DMS153 treated with DMSO at 0.1 percent for 48 hours (cell line): ENCODE measurements around the gene QPCT.
"Not testable (repeated sequence)": the region's sequence is repeated elsewhere in the genome, so short reads cannot be mapped to it uniquely, and the experiment has no call there.

Experiments
- DNase-seq: peaks from one replicate; lab custom pipeline; 2025; ENCODE audit not compliant: unreplicated experiment; lab: John Stamatoyannopoulos, UW

Gene QPCT

DNA sequence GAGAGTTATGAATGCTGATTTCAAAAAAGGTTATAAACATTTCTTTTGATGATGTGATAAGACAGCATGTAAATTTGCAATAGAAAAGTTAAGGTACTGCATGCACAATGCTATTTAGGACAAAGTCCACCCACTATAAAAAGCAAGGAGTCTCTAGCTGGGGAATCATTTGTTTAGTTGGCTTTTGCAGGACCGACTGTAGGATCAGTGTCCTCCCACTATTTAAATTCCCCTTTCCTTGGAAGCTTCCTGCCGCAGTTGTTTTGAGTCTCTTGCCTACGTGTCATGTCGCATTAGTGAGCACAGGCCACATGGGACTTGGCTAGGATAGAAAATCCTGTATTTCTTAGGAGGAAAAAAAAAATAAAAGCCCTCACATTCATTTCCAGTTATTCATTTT lies 13.1 kb downstream of the QPCT start:
- DNase-seq: no peak

DNA sequence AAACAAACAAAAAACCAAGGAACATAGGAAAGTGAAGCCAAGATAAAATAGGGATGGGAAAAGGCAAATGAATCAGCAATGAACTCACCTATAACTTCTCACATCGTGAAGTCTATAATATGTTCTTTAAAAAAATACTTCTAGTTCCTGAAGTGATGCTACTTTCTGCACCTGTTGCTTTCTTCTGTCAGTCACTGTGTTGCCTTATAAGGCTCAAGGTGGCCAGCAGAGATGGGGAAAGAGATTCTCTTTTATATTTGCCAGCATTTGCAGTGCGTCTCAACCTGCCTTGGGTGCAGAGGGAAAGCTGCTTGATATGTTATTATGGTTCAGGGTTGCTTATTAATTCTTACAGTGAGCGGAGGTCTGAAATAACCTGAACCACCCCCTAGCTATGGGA lies 14.0 kb downstream of the QPCT start:
- DNase-seq: no peak

DNA sequence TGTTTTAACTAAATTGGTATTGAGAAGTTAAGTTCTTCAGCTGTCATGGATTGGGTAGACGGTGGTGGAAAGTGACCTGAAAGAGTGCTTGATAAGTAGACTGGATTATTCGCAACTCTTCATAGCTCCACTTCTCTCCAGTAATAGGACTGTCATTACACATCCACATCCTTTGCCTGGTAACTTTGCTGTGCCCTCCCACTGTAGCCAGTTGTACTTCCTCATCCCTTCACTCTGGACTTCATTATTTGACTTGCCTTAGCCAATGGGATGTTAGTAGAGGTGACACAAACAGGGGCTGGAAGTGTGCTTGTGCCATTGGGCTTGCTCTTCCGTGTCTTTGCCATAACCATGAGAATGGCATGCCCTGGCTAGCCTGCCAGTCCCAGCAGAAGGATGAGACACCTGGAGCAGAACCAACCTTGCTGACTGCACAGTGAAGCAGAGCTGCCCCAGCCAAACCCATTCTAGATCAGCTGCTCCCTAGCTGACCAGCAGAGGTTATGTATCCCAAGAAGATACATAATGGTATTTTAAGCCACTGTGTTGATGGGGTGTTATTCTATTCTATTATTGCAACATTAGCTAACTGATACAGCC lies 16.9 kb downstream of the QPCT start:
- DNase-seq: no peak

DNA sequence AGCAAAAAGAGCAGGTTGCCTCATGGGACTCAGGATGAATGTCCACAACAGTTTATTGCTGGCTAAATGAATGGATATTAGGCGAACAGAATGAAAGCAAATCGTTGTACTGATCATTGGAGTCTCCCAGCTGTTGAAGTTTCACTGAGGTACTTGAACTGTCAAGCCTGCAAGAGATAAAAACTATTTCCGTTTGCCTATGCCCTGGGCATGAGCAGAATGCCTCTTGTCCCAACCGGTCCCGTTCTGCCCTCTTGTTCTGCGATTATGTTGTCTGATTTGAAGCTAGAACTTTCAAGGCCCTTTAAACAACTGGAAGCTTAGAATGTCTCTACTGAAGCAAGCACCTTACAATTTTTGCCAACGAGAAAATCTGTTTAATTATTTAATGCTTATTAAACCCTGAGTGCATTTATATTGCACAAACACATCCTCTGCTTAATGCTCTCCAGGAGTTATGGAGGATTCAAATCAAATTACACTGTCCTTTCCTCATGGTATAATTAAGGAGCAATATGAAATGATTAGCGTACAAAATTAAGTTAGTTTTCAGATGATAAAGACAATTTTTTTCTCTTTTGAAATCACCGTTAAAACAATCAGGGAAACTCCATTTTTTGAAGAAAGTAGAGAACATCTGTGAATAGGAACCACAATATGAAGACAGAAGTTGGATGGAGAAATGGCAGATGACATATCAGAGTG lies 17.7 kb downstream of the QPCT start:
- DNase-seq: no peak

DNA sequence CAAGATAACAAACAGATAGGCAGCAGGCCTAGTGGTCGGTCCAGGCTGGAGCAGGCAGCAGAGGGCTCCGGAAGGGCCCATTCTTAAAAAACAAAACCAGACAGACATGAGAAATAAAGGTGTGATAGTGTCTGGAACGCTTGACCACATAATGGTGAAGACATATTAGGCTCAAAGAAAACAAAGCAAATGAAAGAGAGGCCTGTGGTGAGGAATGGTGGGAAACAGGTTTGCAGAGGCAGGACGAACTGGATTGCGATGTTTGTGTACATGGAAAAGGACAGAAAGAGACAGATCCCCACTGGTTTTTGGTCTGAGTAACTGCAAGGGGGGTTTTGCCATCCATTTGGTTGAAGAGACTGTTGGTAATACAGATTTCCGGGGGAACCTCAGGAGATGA lies 19.9 kb downstream of the QPCT start:
- DNase-seq: no peak

DNA sequence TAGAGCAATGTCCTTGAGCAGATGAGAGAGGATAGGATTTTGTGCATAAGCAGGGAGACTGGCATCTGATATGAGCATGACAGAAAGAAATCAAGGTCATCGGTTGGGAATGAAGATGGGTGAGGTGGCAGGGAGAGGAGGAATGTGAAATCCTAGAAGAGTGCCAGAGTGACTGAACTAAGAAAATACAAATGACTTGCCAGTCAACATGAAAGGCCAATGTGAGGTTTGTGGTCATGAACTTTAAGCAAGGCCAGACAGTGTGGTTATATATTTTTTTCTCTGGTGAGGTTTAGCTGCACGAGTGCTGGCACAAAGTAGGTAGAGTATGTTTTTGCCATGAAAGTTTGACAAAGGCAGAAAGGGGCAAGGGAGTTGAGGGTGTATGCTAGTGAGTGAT lies 21.2 kb downstream of the QPCT start:
- no peak for DNase-seq

DNA sequence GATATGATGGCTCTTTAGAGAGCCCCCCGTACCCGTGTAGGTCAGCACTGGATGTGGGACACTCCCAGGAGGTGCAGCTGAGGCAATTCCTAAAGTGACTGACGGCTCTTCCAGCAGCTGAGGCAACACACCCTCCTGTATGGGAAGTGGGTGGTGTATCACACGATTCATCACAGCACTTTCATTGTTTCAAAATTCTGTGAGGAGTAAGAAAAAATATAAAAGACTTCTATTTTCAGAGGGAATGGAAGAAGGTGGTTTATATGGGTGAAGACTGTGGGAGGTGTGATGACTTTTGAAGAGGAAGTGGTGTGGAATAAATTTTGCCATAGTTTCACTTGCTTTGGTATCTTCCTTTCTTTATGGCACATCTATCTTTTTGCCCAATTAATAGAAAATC lies 22.3 kb downstream of the QPCT start:
- DNase-seq: no peak

DNA sequence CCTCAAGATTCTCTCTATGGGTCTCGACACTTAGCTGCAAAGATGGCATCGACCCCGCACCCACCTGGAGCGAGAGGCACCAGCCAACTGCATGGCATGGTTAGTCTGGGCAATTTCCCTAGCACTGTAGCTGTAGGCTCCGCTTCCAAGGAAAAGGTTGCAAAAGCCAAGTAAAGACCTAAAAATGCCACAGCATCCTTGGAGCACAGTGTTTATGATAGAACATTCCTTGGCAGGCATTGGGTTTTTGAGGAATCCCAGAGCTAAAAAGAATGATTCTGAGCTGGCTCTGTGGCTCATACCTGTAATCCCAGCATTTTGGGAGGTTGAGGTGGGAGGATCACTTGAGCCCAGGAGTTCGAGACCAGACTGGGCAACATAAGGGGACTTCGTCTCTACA lies 22.9 kb downstream of the QPCT start:
- DNase-seq: no peak

DNA sequence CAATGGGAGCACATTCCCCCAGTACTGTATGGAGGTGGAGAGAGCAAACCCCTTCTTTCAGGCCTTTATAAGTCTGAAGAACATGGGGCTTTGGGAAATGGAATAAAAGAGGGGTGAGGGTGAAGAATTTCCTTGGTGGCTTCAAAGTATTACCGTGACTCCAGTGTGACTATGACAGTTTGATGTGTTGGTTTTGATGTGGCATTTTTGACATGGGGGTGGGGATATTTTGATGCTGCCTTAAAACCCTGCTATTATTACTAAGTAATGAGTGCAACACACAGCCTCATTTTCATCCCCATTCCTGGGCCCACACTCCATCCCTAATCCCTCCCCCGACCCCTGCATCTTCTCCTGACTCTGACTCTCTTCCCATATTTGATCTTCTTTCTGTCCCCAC lies 23.6 kb downstream of the QPCT start:
- no peak for DNase-seq

DNA sequence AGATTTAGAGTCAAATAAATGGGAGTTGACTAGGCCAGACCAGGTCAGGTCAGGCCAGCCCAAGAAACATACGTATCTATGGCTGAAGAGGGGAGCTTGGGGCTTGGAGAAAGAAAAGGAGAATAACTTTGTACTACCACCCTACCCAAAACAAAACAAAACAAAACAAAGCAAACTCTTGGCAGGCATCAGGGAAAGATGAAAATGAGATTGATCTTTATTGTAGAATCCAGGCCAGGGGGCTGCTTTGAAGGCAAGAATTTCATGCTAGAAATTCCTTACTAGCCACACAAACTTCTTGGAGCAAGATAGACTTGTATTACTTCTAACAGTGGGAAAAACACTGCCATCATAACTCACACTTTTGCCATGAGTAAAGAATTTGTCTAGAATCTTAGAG lies 26.2 kb downstream of the QPCT start:
- no peak for DNase-seq

DNA sequence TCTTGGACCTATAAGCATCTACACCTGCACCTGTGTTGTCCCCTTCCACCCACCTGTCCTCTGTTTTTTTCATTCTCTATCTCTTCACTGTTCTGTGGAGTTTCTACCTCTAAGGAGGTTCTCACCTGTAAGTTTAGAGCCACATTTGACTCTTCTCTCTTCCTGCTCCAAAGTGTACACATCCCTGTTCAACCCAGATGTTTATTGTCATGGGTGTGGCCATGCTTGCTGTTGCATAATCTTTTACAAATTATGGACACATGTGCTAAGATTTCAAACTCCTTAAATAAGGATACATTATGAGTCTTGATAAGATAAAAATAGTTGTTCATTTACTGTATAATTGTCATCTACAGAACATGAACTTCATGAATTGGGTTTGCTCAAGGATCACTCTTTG lies 27.6 kb downstream of the QPCT start:
- DNase-seq: no peak

DNA sequence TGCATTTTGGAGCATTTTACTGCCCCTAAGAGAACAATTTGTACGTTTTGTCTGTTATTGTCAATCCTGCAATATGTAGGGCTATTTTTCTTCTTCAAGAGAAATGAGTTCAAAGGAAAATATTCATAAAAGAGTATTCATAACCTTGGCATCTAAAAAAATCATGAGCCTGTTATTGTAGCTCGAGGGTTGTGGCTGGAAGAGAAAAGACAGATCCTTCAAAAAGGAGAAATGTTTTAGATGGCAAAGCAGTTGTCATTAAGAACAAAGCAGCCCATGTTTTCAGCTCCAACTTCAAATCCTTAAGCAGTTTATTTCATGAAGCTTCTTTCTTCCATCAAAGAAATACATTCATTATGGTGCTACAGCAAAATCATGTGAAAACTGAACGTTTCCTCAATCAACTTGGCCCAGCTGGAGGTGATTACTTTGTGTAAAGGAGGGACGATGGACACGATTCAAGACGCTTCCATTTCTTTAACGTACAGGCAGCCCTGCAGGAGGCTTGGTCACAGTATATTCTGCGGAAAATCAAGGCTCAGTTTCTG lies 31.4 kb downstream of the QPCT start:
- no peak for DNase-seq

DNA sequence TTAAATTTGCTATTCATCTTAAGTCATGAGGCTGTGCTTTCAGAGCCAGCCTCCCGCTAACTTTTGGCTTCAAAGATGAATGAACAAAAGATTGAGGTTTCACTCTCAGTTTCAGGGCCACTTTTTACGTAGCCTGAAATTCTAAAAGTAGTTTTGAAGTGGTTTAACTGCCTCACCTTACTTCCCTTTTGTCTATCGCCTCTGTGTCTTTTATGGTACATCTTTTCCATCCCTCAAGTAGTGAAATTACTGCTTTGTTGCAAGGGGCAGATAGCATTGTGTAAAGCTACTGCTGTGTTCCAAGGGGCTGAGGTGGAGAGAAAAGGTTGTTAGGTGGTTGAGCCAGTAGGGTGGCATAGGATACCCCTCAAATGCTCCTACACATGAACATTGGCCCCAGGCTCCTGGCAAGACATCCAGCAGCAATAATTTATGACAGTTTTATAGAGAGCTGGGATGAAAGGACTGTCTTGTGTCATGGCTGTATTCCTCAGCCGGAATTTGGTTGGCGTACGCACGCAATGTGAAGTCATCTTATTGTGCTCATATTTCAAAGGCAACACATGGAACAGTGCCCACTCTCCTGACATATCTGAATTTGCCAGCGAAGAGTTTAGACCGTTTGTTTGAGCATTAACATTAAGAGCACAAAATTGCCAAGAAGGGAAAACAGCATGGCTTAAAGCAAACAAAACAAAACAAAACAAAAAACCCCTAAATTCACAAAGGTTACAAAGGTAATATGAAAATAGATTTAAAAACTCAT lies 32.2 kb downstream of the QPCT start:
- DNase-seq: no peak

DNA sequence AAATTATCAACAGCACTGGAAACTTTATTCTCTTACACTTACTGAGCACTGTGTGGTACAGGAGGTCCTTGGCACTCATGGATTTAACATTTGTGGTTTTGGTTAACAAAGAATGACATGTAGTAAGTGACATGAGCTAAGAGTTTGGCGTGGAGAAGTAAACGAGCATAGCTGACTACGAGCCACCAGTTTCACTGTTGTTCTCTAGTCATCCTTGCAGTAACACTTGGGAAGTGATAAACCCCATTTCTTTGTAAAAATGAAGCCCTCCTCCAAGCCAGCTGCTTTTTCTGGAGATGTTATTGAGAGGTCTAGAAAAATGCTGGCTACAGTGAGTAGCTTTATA lies 32.7 kb downstream of the QPCT start:
- no peak for DNase-seq

DNA sequence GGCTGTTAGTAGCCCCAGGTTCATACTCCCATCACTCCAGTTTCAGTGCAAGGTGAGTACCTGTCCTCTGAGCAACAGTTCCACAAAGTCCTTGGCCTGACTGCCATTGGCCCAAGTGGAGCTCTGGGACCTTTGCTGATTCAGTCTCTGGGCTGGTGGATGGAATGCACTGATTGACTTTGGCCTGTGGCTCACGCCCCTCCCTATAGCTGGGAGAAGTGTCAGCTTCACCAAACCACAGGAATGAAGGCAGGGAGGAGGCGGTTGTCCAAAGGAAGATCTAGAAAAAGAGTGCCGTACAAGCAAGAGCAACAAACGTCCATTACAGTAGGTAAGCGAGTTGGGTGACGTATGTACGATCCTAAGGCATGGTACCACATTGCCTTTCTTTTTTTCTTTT lies 34.0 kb downstream of the QPCT start:
- no peak for DNase-seq

DNA sequence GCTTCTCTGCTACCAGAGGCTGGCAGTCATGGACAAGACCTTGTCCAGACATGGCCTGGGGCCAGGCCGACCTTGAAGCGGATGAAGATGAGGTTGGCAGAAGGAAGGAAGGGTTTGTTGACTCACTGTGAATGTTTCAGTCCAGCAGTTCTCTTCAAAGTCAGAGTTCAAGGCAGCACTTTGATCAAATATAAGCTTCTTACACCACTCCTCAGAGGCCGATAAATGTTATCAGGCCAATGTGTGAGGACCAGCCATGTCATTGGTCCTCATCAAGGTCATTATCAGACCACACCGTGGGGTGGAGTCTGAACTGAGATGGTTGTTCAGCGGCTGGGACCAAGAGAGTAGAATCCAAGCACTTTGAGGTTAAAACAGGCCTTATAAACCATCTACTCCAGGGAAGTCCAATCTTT lies 35.5 kb downstream of the QPCT start:
- no peak for DNase-seq

DNA sequence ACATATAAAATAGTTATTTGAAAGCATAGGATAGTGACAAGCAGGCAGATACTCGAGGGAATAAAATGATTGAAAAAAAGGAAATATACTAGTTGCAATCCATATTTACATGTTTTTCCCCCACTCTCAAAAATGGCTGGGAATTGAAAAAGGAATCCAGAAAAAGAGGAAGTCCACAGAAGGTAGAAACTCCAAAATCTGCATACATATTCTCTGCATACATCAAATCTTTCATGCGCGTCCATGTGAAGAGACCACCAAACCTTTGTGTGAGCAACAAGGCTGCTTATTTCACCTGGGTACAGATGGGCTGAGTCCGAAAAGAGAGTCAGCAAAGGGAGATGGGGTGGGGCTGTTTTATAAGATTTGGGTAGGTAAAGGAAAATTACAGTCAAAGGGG lies 36.4 kb downstream of the QPCT start:
- DNase-seq: not testable (repeated sequence)

DNA sequence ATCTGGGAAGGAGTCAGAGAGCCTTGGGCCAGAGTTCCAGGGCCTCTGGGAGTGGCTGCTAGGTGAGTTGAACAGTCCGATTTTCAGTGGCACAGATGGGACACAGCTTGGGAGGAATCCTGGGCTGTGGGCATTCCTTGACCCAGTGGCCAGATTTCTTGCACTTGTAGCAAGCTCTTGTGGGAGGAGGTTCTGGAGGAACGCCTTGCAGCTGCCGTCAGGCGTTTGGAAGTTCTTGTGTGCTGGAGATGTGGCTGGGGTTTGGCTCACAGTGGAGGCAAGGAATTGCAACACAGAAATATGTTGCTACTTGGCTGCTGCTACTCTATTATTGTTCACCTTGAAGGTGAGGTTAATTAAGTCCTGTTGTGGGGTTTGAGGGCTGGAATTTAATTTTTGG lies 39.8 kb downstream of the QPCT start:
- DNase-seq: not testable (repeated sequence)

DNA sequence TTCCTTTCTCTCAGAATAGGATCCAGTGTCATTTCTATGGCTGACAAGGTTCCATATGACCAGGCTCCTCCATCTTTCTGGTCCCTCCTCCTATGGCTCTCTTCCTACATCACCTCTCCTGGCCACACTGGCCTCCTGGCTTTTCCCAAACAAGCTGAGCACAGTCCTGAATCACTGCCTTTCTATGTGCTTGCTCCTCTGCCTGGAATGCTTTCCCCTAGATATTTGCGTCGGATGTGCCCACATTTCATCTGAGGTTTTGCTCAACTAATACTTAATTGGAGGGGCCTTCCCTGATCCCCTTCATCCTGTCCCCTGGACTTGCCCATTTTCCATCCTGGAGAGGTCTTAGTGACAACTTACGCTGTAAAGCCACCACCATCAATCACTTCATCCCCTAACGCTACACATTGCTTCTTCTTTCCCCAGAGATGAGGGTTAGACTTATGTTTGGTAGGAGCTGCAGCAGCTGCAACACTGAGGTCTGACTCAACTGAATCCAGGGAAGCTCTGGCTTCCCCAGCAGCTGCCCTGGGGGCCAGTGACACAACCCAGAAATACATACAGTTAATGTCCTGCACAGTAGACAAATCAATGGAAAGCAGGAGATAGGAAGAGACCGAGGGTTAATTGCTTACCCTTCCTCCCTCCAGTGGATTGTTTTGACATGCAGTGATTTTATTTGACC lies 42.9 kb downstream of the QPCT start:
- no peak for DNase-seq

DNA sequence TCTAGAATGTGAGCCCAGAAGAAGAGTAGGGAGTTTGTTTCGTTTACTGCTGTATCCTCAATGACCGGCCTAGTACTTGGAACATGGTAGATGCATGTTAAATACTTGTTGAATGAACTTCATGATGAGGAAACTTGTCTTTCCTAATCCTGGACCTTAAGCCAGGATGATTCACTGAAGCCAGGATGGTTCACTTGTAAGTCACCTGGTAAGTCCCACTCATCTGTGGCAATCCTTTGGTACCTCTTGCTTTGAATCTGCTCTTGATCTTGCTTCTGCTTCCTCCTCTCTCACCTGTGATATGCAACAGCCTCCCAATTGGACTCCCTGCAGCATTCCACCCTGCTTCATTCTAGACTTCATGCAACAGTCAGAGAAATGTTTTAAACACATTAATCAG lies 43.6 kb downstream of the QPCT start:
- no peak for DNase-seq

DNA sequence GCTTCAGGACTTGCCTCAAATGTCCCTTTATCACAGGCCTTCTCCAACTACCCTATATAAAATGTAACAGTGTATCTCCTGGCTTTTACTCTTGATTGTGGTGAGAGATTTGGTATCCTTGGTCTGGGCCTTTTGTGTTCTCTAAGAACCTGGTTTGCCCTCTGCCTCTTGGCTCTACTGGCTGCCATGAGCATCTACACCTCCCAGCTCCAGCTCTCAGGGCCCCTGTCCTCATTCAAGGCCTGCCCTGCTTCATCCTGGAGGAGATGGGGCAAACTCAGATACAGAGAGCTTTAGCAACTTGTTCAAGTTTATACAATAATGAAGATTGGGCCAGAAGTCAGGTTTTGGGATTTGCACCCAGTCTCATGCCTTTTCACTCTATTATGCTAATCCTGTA lies 45.0 kb downstream of the QPCT start:
- no peak for DNase-seq
